SJSA1 (cell line): Measurements from ENCODE around the gene SMKR1. TPM values are rescaled to one million over a fixed set of nuclear protein-coding genes. Genes with fewer than 3 reads are reported as not detected.
"Not testable (repeated sequence)": the region's sequence is repeated elsewhere in the genome, so short reads cannot be mapped to it uniquely, and the experiment has no call there.

Experiments
- DNase-seq, 2 experiments: peaks; one replicate each; pipeline ENCODE4 v3.0.0-alpha.2; 2015 to 2020; ENCODE audit warnings: low spot score in 2 of 2, low read depth in 1 of 2
- H3K27ac ChIP-seq: fragments of 250-450 bp; sonication (Bioruptor Pico); 2 replicates; pipeline ENCODE4 v1.5.1; 2020; ENCODE audit warnings: mild to moderate bottlenecking, moderate library complexity
- H3K27me3 ChIP-seq: fragments of 250-450 bp; sonication (Bioruptor Pico); replicated peaks from 2 replicates; pipeline ENCODE4 v1.5.1; 2020; ENCODE audit warnings: mild to moderate bottlenecking, moderate library complexity
- H3K36me3 ChIP-seq: fragments of 250-450 bp; sonication (Bioruptor Pico); 2 replicates; pipeline ENCODE4 v1.5.1; 2020; ENCODE audit warnings: mild to moderate bottlenecking
- H3K4me1 ChIP-seq: fragments of 250-450 bp; sonication (Bioruptor Pico); replicated peaks from 2 replicates; pipeline ENCODE4 v1.6.1; 2021; ENCODE audit warnings: mild to moderate bottlenecking
- H3K4me3 ChIP-seq: fragments of 250-450 bp; sonication (Bioruptor Pico); 2 replicates; pipeline ENCODE4 v1.5.1; 2020; ENCODE audit warnings: mild to moderate bottlenecking
- H3K9me3 ChIP-seq: fragments of 250-450 bp; sonication (Bioruptor Pico); replicated peaks from 2 replicates; pipeline ENCODE4 v1.5.1; 2020; ENCODE audit warnings: mild to moderate bottlenecking
- total RNA-seq: library from RNA; depleted of rRNA; stranded (reverse); fragments of >200 nt; shearing (Covaris generic); gene quantifications from 2 replicates; pipeline ENCODE4 v1.2.3, GENCODE V29; 2014

Gene SMKR1
- total RNA-seq, 1 experiment from 2014 or later: 1.7 TPM

DNA sequence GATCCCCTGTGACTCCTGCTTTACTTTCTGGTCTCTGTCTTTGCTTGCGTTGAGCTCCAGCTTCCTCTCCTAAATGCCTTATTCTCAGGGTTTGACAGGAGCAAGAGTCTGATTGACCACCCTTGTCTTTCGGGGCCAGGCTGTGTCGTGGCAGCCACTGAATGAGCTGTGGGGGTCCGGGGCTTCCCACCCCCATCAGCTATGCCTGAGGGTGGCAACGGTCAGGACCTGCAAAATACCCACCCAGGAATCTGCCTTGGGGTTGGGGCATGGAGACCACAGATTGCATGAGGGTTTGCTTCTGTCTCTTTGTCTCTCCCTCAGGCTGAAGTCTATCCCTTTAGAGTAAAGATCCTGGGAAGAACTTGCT lies 20.6 kb downstream of the SMKR1 start:
- no peaks in the 10 kb centered on the region for H3K4me1 ChIP-seq
- no peak for DNase-seq
- no peaks in the 10 kb centered on the region; the same call in 1 of the 2 replicates for H3K27me3 ChIP-seq
- no peak overlapping the region for H3K4me3 ChIP-seq
- no peak overlapping the region for H3K27ac ChIP-seq
- H3K36me3 ChIP-seq: no peaks in the 10 kb centered on the region
- H3K9me3 ChIP-seq: no peaks in the 10 kb centered on the region

GRCh38 chr7:129523924-129524323 lies 21.6 kb downstream of the SMKR1 start:
- no peaks in the 10 kb centered on the region for H3K4me1 ChIP-seq
- no peak for DNase-seq
- H3K36me3 ChIP-seq: no peaks in the 10 kb centered on the region
- no peak overlapping the region for H3K4me3 ChIP-seq
- no peak overlapping the region for H3K27ac ChIP-seq
- no peaks in the 10 kb centered on the region for H3K9me3 ChIP-seq
- H3K27me3 ChIP-seq: no peaks in the 10 kb centered on the region; the same call in 1 of the 2 replicates

DNA sequence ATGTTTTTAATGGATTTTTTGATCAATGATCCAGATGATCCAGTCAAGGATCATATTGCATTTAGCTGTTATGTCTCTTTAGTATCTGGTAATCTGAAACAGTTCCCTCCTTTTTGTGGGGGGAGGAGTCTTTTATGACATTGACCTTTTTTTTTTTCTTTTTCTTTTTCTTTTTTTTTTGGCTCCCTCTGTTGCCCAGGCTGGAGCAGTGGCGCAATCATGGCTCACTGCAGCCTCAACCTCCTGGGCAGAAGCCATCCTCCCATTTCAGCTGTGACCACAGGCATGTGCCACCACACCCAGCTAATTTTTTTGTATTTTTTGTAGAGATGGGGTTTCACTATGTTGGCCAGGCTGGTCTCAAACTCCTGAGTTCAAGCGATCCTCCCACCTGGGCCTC lies 22.1 kb downstream of the SMKR1 start:
- not testable (repeated sequence) for H3K27ac ChIP-seq, H3K27me3 ChIP-seq, H3K9me3 ChIP-seq, H3K4me1 ChIP-seq, H3K4me3 ChIP-seq, H3K36me3 ChIP-seq
- peak in 1 of 2 experiments; percentile 32 for DNase-seq

GRCh38 chr7:129525225-129525862 lies 23.0 kb downstream of the SMKR1 start:
- Histone ChIP-seq H3K4me1 (no peaks in the 10 kb centered on the region), H3K27ac (no peak overlapping the region), H3K27me3 (no peaks in the 10 kb centered on the region; the same call in 1 of the 2 replicates), H3K36me3 (no peaks in the 10 kb centered on the region), H3K4me3 (no peak overlapping the region), H3K9me3 (no peaks in the 10 kb centered on the region)
- no peak for DNase-seq

DNA sequence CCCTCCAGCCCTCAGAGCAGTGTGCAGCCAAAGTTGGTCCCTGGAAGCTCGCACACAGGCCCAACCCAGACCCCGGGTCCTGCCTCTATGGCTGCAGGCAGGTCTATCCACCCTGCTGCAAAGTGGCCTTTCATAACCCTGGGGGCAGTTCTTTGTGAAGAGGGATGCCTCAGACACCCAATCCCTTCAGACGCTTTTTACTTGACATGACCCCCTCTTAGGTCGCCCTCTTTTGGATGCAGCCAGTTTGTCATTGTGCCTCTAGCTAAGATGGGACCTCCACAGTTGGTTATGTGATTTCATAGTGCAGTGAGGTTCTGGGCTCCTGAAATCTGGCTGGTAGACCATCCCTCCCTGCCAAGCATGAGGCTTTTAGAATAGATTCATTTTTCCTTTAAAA lies 27.3 kb downstream of the SMKR1 start:
- Histone ChIP-seq H3K4me1 (peaks cover 7% of the 10 kb centered on the region), H3K9me3 (no peaks in the 10 kb centered on the region), H3K4me3 (no peak overlapping the region), H3K27me3 (no peaks in the 10 kb centered on the region), H3K36me3 (no peaks in the 10 kb centered on the region), H3K27ac (no peak overlapping the region)
- DNase-seq: no peak

- no peak overlapping the region for H3K4me3 ChIP-seq
- DNase-seq: peak in 1 of 2 experiments; percentile 32
- no peaks in the 10 kb centered on the region for H3K9me3 ChIP-seq
- no peaks in the 10 kb centered on the region for H3K36me3 ChIP-seq
- H3K27ac ChIP-seq: 0 out of 2 replicates have a peak overlapping the region, but pooled peaks have one; percentile 29
- H3K4me1 ChIP-seq: peaks cover 7% of the 10 kb centered on the region
- no peaks in the 10 kb centered on the region for H3K27me3 ChIP-seq
Measured at GRCh38 chr7:129530795-129531391, 28.6 kb downstream of the SMKR1 start.

GRCh38 chr7:129531721-129532120 lies 29.4 kb downstream of the SMKR1 start:
- no peak overlapping the region for H3K27ac ChIP-seq
- no peak overlapping the region for H3K4me3 ChIP-seq
- H3K4me1 ChIP-seq: peaks cover 7% of the 10 kb centered on the region
- no peaks in the 10 kb centered on the region for H3K9me3 ChIP-seq
- DNase-seq: no peak
- no peaks in the 10 kb centered on the region for H3K36me3 ChIP-seq
- no peaks in the 10 kb centered on the region for H3K27me3 ChIP-seq

DNA sequence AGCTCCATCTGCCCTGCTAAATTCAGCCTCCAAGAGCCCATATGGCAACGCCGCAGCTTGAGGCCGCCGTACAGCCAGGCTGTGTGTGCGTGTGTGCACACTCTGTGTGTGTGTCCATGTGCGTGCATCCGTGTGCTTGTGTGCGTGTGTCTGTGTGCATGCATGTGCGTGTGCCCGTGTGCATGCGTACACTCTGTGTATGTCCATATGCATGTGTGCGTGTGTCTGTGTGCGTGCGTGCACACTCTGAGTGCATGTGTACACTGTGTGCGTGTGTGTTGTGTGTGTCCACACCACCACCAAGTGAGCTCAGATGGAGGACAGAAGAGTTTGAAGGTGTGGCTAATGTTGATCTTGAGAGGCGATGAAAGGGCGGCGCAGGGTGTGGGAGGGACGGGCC lies 30.0 kb downstream of the SMKR1 start:
- Histone ChIP-seq H3K36me3 (no peaks in the 10 kb centered on the region), H3K27ac (no peak overlapping the region), H3K4me3 (no peak overlapping the region), H3K4me1 (peaks cover 7% of the 10 kb centered on the region), H3K27me3 (no peaks in the 10 kb centered on the region), H3K9me3 (no peaks in the 10 kb centered on the region)
- no peak for DNase-seq

- H3K27me3 ChIP-seq, H3K36me3 ChIP-seq, H3K4me1 ChIP-seq, H3K27ac ChIP-seq, DNase-seq, H3K4me3 ChIP-seq, H3K9me3 ChIP-seq: not testable (repeated sequence)
Measured at GRCh38 chr7:129534558-129535274, 32.4 kb downstream of the SMKR1 start.

GRCh38 chr7:129535896-129536295 lies 33.6 kb downstream of the SMKR1 start:
- Histone ChIP-seq H3K27me3 (no peaks in the 10 kb centered on the region), H3K9me3 (no peaks in the 10 kb centered on the region), H3K36me3 (no peaks in the 10 kb centered on the region), H3K4me3 (no peak overlapping the region), H3K27ac (no peak overlapping the region), H3K4me1 (peaks cover 3% of the 10 kb centered on the region; the same call in 1 of the 2 replicates)
- DNase-seq: no peak

GRCh38 chr7:129536323-129536722 lies 34.0 kb downstream of the SMKR1 start:
- Histone ChIP-seq H3K27me3 (no peaks in the 10 kb centered on the region), H3K27ac (no peak overlapping the region)

GRCh38 chr7:129538790-129539189 lies 36.5 kb downstream of the SMKR1 start:
- H3K9me3 ChIP-seq: no peaks in the 10 kb centered on the region
- H3K27me3 ChIP-seq: no peaks in the 10 kb centered on the region
- no peak for DNase-seq
- H3K27ac ChIP-seq: no peak overlapping the region
- no peaks in the 10 kb centered on the region for H3K4me1 ChIP-seq
- H3K36me3 ChIP-seq: no peaks in the 10 kb centered on the region
- H3K4me3 ChIP-seq: no peak overlapping the region

More at GRCh38 chr7:129536323-129536722, 34.0 kb downstream of the SMKR1 start:
- DNase-seq: no peak
- Histone ChIP-seq H3K36me3 (no peaks in the 10 kb centered on the region), H3K4me1 (no peaks in the 10 kb centered on the region; the same call in 1 of the 2 replicates), H3K9me3 (no peaks in the 10 kb centered on the region), H3K4me3 (no peak overlapping the region)

GRCh38 chr7:129540340-129540739 lies 38.0 kb downstream of the SMKR1 start:
- Histone ChIP-seq H3K36me3 (no peaks in the 10 kb centered on the region), H3K4me3 (no peak overlapping the region), H3K4me1 (no peaks in the 10 kb centered on the region), H3K27ac (no peak overlapping the region), H3K9me3 (no peaks in the 10 kb centered on the region), H3K27me3 (no peaks in the 10 kb centered on the region)
- no peak for DNase-seq

DNA sequence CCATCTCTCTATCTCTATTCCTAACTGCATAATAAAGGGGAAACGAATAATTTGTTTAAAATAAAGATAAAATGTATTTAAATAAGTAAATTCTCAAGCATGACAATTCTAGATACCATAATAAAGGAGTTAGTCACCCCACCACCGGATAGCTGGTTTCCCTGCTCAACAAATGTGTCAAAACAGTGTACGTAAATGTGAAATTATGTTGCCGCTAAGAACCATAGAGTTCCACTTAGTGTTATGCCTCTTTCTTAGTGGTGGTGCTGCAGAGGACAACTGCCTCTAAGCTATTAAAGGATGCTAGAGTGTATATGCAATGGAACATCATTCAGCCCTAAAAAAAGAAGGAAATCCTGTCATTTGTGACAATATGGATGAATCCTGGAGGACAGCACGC lies 42.4 kb downstream of the SMKR1 start:
- no peak overlapping the region for H3K27ac ChIP-seq
- H3K4me1 ChIP-seq: no peaks in the 10 kb centered on the region
- H3K27me3 ChIP-seq: no peaks in the 10 kb centered on the region
- DNase-seq: no peak
- no peak overlapping the region for H3K4me3 ChIP-seq
- no peaks in the 10 kb centered on the region for H3K9me3 ChIP-seq
- no peaks in the 10 kb centered on the region for H3K36me3 ChIP-seq
